Thymus (tissue), 11 donors: ENCODE measurements around the gene NDST3. TPM values are rescaled to one million over a fixed set of nuclear protein-coding genes. Genes with fewer than 3 reads are reported as not detected.

ENCODE experiments used
- DNase-seq, 9 donors: peaks; one replicate each; pipeline ENCODE4 v3.0.0-alpha.2; 2013; ENCODE audit warnings: low spot score in 9 of 9, low read depth in 6 of 9, missing footprints in 1 of 9
- H3K27ac ChIP-seq, 2 donors: one replicate each; pipeline ENCODE4 v1.5.1; 2013; ENCODE audit warnings: control low read depth in 1 of 2, low read depth in 1 of 2, low read length in 1 of 2, mild to moderate bottlenecking in 1 of 2, moderate library complexity in 1 of 2
- H3K27me3 ChIP-seq, 2 donors: one replicate each; pipeline ENCODE4 v1.5.1; 2013; ENCODE audit warnings: low read length in 1 of 2; ENCODE audit not compliant: control insufficient read depth in 2 of 2, insufficient read depth in 1 of 2
- H3K36me3 ChIP-seq, 2 donors: one replicate each; pipeline ENCODE4 v1.5.1; 2013; ENCODE audit warnings: low read length in 1 of 2, mild to moderate bottlenecking in 1 of 2, moderate library complexity in 1 of 2; ENCODE audit not compliant: control insufficient read depth in 2 of 2, insufficient read depth in 2 of 2
- H3K4me1 ChIP-seq, 2 donors: one replicate each; pipeline ENCODE4 v1.5.1; 2013; ENCODE audit warnings: low read length in 2 of 2; ENCODE audit not compliant: control insufficient read depth in 2 of 2, insufficient read depth in 2 of 2
- H3K4me3 ChIP-seq, 2 donors: one replicate each; pipeline ENCODE4 v1.5.1; 2013; ENCODE audit warnings: low read length in 2 of 2, control low read depth in 1 of 2, mild to moderate bottlenecking in 1 of 2
- H3K9me3 ChIP-seq, 2 donors: one replicate each; pipeline ENCODE4 v1.5.1; 2013; ENCODE audit warnings: low read length in 1 of 2, mild to moderate bottlenecking in 1 of 2; ENCODE audit not compliant: control insufficient read depth in 2 of 2, insufficient read depth in 1 of 2
- WGBS: extraction: QIAGEN DNeasy Blood & Tissue Kit; methylation state at CpG from one replicate; pipeline ENCODE4 v1.1.7; 2013; 5-methylcytosine and 5-hydroxymethylcytosine counted together
- polyA plus RNA-seq: library from polyadenylated mRNA; stranded (reverse); fragments of 200-250 nt; gene quantifications from one replicate; pipeline ENCODE4 v1.2.3, GENCODE V29; 2013
- total RNA-seq: library from RNA; stranded (reverse); fragments of 120-200 nt; gene quantifications from one replicate; pipeline ENCODE4 v1.2.4, GENCODE V29; 2013
- donor health status: healthy.

NDST3 gene
- total and polyA plus RNA-seq, 2 donors = 1.0 to 5.7 TPM

- Histone ChIP-seq H3K27me3 (no peaks in the 10 kb centered on the region), H3K27ac (no peak overlapping the region), H3K36me3 (no peaks in the 10 kb centered on the region), H3K9me3 (no peaks in the 10 kb centered on the region), H3K4me1 (no peaks in the 10 kb centered on the region), H3K4me3 (no peak overlapping the region)
- 93% methylated on average over 3 of the region's 3 CpGs for WGBS
- no peak for DNase-seq
Measured at GRCh38 chr4:118099106-118099505, 64.8 kb downstream of the NDST3 start.

GRCh38 chr4:118102195-118102594 lies 67.9 kb downstream of the NDST3 start:
- WGBS = 21% methylated on average over 2 of the region's 2 CpGs

GRCh38 chr4:118112117-118113046 lies 78.1 kb downstream of the NDST3 start:
- Histone ChIP-seq H3K27ac (no peak overlapping the region), H3K27me3 (no peaks in the 10 kb centered on the region), H3K36me3 (no peaks in the 10 kb centered on the region), H3K4me1 (no peaks in the 10 kb centered on the region), H3K4me3 (no peak overlapping the region), H3K9me3 (no peaks in the 10 kb centered on the region)
- 92% methylated on average over 2 of the region's 2 CpGs for WGBS
- no peak for DNase-seq

More at GRCh38 chr4:118102195-118102594, 67.9 kb downstream of the NDST3 start:
- no peak for DNase-seq
- H3K4me3 ChIP-seq = no peak overlapping the region
- no peaks in the 10 kb centered on the region for H3K27me3 ChIP-seq
- H3K36me3 ChIP-seq = no peaks in the 10 kb centered on the region
- no peak overlapping the region for H3K27ac ChIP-seq
- H3K4me1 ChIP-seq = no peaks in the 10 kb centered on the region
- no peaks in the 10 kb centered on the region for H3K9me3 ChIP-seq

GRCh38 chr4:118113220-118113619 lies 78.9 kb downstream of the NDST3 start:
- H3K36me3 ChIP-seq = no peaks in the 10 kb centered on the region
- H3K9me3 ChIP-seq = no peaks in the 10 kb centered on the region
- no peak overlapping the region for H3K27ac ChIP-seq
- no peaks in the 10 kb centered on the region for H3K27me3 ChIP-seq
- H3K4me3 ChIP-seq = no peak overlapping the region
- 38% methylated on average over 2 of the region's 2 CpGs for WGBS
- no peaks in the 10 kb centered on the region for H3K4me1 ChIP-seq
- DNase-seq = peak in 2 of 9 donors; percentile 4 to 7

- DNase-seq = no peak
- Histone ChIP-seq H3K27ac (no peak overlapping the region), H3K27me3 (no peaks in the 10 kb centered on the region), H3K36me3 (no peaks in the 10 kb centered on the region), H3K4me3 (no peak overlapping the region), H3K4me1 (no peaks in the 10 kb centered on the region), H3K9me3 (no peaks in the 10 kb centered on the region)
- WGBS = 98% methylated on average over 3 of the region's 3 CpGs
Measured at GRCh38 chr4:118114720-118115119, 80.4 kb downstream of the NDST3 start.

- no peak overlapping the region for H3K27ac ChIP-seq
- no peak overlapping the region for H3K4me3 ChIP-seq
- H3K27me3 ChIP-seq = no peaks in the 10 kb centered on the region
- H3K9me3 ChIP-seq = no peaks in the 10 kb centered on the region
- no peaks in the 10 kb centered on the region for H3K36me3 ChIP-seq
- 70% methylated on average over 5 of the region's 5 CpGs for WGBS
- DNase-seq = no peak
- H3K4me1 ChIP-seq = no peaks in the 10 kb centered on the region
Measured at GRCh38 chr4:118120120-118120760, 86.0 kb downstream of the NDST3 start.

GRCh38 chr4:118124997-118125396 lies 90.7 kb downstream of the NDST3 start:
- no peak for DNase-seq
- Histone ChIP-seq H3K9me3 (no peaks in the 10 kb centered on the region), H3K36me3 (no peaks in the 10 kb centered on the region), H3K4me3 (no peak overlapping the region), H3K4me1 (no peaks in the 10 kb centered on the region), H3K27ac (no peak overlapping the region), H3K27me3 (no peaks in the 10 kb centered on the region)
- 95% methylated on average over 1 of the region's 1 CpG for WGBS

GRCh38 chr4:118139241-118139640 lies 105.0 kb downstream of the NDST3 start:
- no peak overlapping the region for H3K27ac ChIP-seq
- 92% methylated on average over 1 of the region's 1 CpG for WGBS

GRCh38 chr4:118141240-118141639 lies 107.0 kb downstream of the NDST3 start:
- no peak overlapping the region for H3K27ac ChIP-seq
- no peaks in the 10 kb centered on the region for H3K27me3 ChIP-seq
- H3K4me1 ChIP-seq = no peaks in the 10 kb centered on the region
- no peaks in the 10 kb centered on the region for H3K36me3 ChIP-seq
- no peak for DNase-seq
- no peak overlapping the region for H3K4me3 ChIP-seq
- H3K9me3 ChIP-seq = no peaks in the 10 kb centered on the region
- 91% methylated on average over 4 of the region's 4 CpGs for WGBS

More at GRCh38 chr4:118139241-118139640, 105.0 kb downstream of the NDST3 start:
- H3K4me3 ChIP-seq = no peak overlapping the region
- no peaks in the 10 kb centered on the region for H3K27me3 ChIP-seq
- no peaks in the 10 kb centered on the region for H3K4me1 ChIP-seq
- H3K36me3 ChIP-seq = no peaks in the 10 kb centered on the region
- no peaks in the 10 kb centered on the region for H3K9me3 ChIP-seq
- DNase-seq = no peak
